HEK293 (cell line): ENCODE data around the gene KLLN.
A peak's percentile ranks its signal among the peaks of the same experiment; 100 is the strongest.

Experiments used
- GLI4 ChIP-seq: fragments of 450-650 bp; formaldehyde crosslinking; IDR thresholded peaks from 2 replicates; pipeline ENCODE4 v1.5.1; 2016; ENCODE audit warnings: missing biosample characterization, missing genetic modification characterization
- GLIS2 ChIP-seq: fragments of 450-650 bp; formaldehyde crosslinking; IDR thresholded peaks from 2 replicates; pipeline ENCODE4 v1.5.1; 2016; ENCODE audit warnings: missing biosample characterization, missing genetic modification characterization
- KLF17 ChIP-seq: fragments of 450-650 bp; formaldehyde crosslinking; IDR thresholded peaks from 2 replicates; pipeline ENCODE4 v1.5.1; 2016; ENCODE audit warnings: missing biosample characterization, missing genetic modification characterization
- KLF8 ChIP-seq: fragments of 450-650 bp; formaldehyde crosslinking; IDR thresholded peaks from 2 replicates; pipeline ENCODE4 v1.5.1; 2016; ENCODE audit warnings: missing biosample characterization, missing genetic modification characterization
- MZF1 ChIP-seq: fragments of 450-650 bp; formaldehyde crosslinking; IDR thresholded peaks from 2 replicates; pipeline ENCODE4 v1.5.1; 2017; ENCODE audit warnings: missing biosample characterization, missing genetic modification characterization, borderline replicate concordance
- PRDM6 ChIP-seq: fragments of 450-650 bp; formaldehyde crosslinking; IDR thresholded peaks from 2 replicates; pipeline ENCODE4 v1.5.1; 2017; ENCODE audit warnings: missing biosample characterization, missing genetic modification characterization
- SP7 ChIP-seq: fragments of 450-650 bp; formaldehyde crosslinking; IDR thresholded peaks from 2 replicates; pipeline ENCODE4 v1.5.1; 2016; ENCODE audit warnings: missing biosample characterization, missing genetic modification characterization
- TCF7L2 ChIP-seq: IDR thresholded peaks from 2 replicates; pipeline ENCODE4 v1.6.1; 2011; ENCODE audit warnings: low read depth, mild to moderate bottlenecking, inconsistent platforms, low read length, moderate library complexity, borderline replicate concordance
- ZBTB8A ChIP-seq: fragments of 450-650 bp; formaldehyde crosslinking; IDR thresholded peaks from 2 replicates; pipeline ENCODE4 v1.5.1; 2016; ENCODE audit warnings: missing biosample characterization, missing genetic modification characterization
- ZFP37 ChIP-seq: fragments of 450-650 bp; formaldehyde crosslinking; IDR thresholded peaks from 2 replicates; pipeline ENCODE4 v1.5.1; 2016; ENCODE audit warnings: missing biosample characterization, missing genetic modification characterization
- ZIC2 ChIP-seq: fragments of 450-650 bp; formaldehyde crosslinking; IDR thresholded peaks from 2 replicates; pipeline ENCODE4 v1.5.1; 2016; ENCODE audit warnings: missing biosample characterization, missing genetic modification characterization
- ZNF133 ChIP-seq: fragments of 450-650 bp; formaldehyde crosslinking; IDR thresholded peaks from 2 replicates; pipeline ENCODE4 v1.5.1; 2016; ENCODE audit warnings: missing biosample characterization, missing genetic modification characterization
- ZNF140 ChIP-seq: fragments of 450-650 bp; formaldehyde crosslinking; IDR thresholded peaks from 2 replicates; pipeline ENCODE4 v1.5.1; 2016; ENCODE audit warnings: missing biosample characterization, missing genetic modification characterization
- ZNF26 ChIP-seq: fragments of 450-650 bp; formaldehyde crosslinking; IDR thresholded peaks from 2 replicates; pipeline ENCODE4 v1.5.1; 2016; ENCODE audit warnings: missing biosample characterization, missing genetic modification characterization
- ZNF350 ChIP-seq: fragments of 450-650 bp; formaldehyde crosslinking; IDR thresholded peaks from 2 replicates; pipeline ENCODE4 v1.5.0; 2017; ENCODE audit warnings: missing biosample characterization, mild to moderate bottlenecking, missing genetic modification characterization
- ZNF394 ChIP-seq: fragments of 450-650 bp; formaldehyde crosslinking; IDR thresholded peaks from 2 replicates; pipeline ENCODE4 v1.5.1; 2016; ENCODE audit warnings: missing biosample characterization, missing genetic modification characterization, mild to moderate bottlenecking, moderate library complexity, borderline replicate concordance
- ZNF398 ChIP-seq: fragments of 450-650 bp; formaldehyde crosslinking; IDR thresholded peaks from 2 replicates; pipeline ENCODE4 v1.5.1; 2017; ENCODE audit warnings: missing biosample characterization, missing genetic modification characterization
- ZNF473 ChIP-seq: fragments of 450-650 bp; formaldehyde crosslinking; IDR thresholded peaks from 2 replicates; pipeline ENCODE4 v1.5.1; 2017; ENCODE audit warnings: missing biosample characterization, missing genetic modification characterization
- ZNF488 ChIP-seq: fragments of 450-650 bp; formaldehyde crosslinking; IDR thresholded peaks from 2 replicates; pipeline ENCODE4 v1.5.1; 2016; ENCODE audit warnings: missing biosample characterization, missing genetic modification characterization
- ZNF645 ChIP-seq: fragments of 450-650 bp; formaldehyde crosslinking; IDR thresholded peaks from 2 replicates; pipeline ENCODE4; 2016; ENCODE audit warnings: missing biosample characterization, missing genetic modification characterization
- ZNF660 ChIP-seq: fragments of 450-650 bp; IDR thresholded peaks from 2 replicates; pipeline ENCODE4 v1.5.1; 2018; ENCODE audit warnings: missing biosample characterization, mild to moderate bottlenecking, missing genetic modification characterization
- ZNF664 ChIP-seq: fragments of 450-650 bp; formaldehyde crosslinking; IDR thresholded peaks from 2 replicates; pipeline ENCODE4 v1.5.1; 2016; ENCODE audit warnings: missing biosample characterization, missing genetic modification characterization
- ZNF704 ChIP-seq: fragments of 450-650 bp; formaldehyde crosslinking; IDR thresholded peaks from 2 replicates; pipeline ENCODE4 v1.5.1; 2016; ENCODE audit warnings: missing biosample characterization, missing genetic modification characterization
- ZNF76 ChIP-seq: fragments of 450-650 bp; formaldehyde crosslinking; IDR thresholded peaks from 2 replicates; pipeline ENCODE4; 2016; ENCODE audit warnings: low read depth, missing biosample characterization, missing genetic modification characterization, borderline replicate concordance
- ZSCAN4 ChIP-seq: fragments of 450-650 bp; formaldehyde crosslinking; IDR thresholded peaks from 2 replicates; pipeline ENCODE4 v1.5.1; 2017; ENCODE audit warnings: missing biosample characterization, missing genetic modification characterization

Gene KLLN

GRCh38 chr10:87878664-87879459 is 15.5 kb upstream of the KLLN start (continued):
- TF ChIP-seq ZNF26 (tag by site-specific recombination) (no peak), ZNF704 (no peak), ZNF350 (tag by site-specific recombination) (no peak), ZNF664 (tag by site-specific recombination) (0 out of 2 replicates have a peak, but pooled peaks have one; percentile 28), MZF1 (tag by site-specific recombination) (peak; percentile 78), ZFP37 (0 out of 2 replicates have a peak, but pooled peaks have one; percentile 49), KLF8 (peak; percentile 44; the same call in 1 of the 2 replicates), TCF7L2 (peak; percentile 61; the same call in 1 of the 2 replicates), ZNF140 (0 out of 2 replicates have a peak, but pooled peaks have one; percentile 4), GLIS2 (tag by site-specific recombination) (no peak), ZNF645 (no peak), ZNF394 (tag by site-specific recombination) (no peak), PRDM6 (tag by site-specific recombination) (peak; percentile 92), SP7 (tag by site-specific recombination) (0 out of 2 replicates have a peak, but pooled peaks have one; percentile 44), ZNF488 (tag by site-specific recombination) (no peak), ZIC2 (tag by site-specific recombination) (peak; percentile 85), KLF17 (tag by site-specific recombination) (no peak), ZNF398 (peak; percentile 72), ZSCAN4 (peak; percentile 96), ZNF473 (tag by site-specific recombination) (no peak), ZNF660 (tag by site-specific recombination) (no peak), ZNF76 (tag by site-specific recombination) (peak; percentile 26; the same call in 1 of the 2 replicates), ZBTB8A (tag by site-specific recombination) (peak; percentile 55), ZNF133 (tag by site-specific recombination) (no peak), GLI4 (tag by site-specific recombination) (no peak)
